IMR-90 (cell line): Measurements from ENCODE around the gene MCM3AP. TPM values are rescaled to one million over a fixed set of nuclear protein-coding genes. Genes with fewer than 3 reads are reported as not detected.

Source experiments
- ATAC-seq: fragments of 200-7000 bp; cut with Tn5 transposase; 2 replicates; pipeline ENCODE4 v1.9.1; 2020; ENCODE audit warnings: low read depth, mild to moderate bottlenecking, moderate library complexity
- BruUV-seq: library from RNA; stranded (reverse); fragments of 400-500 nt; replicated peaks from 2 replicates; lab custom pipeline; 2021; lab: Mats Ljungman, UMichigan
- CTCF ChIA-PET: fragments of 300-600 bp; formaldehyde crosslinking; extraction: SDS; loops from one replicate; lab custom pipeline; 2021; ENCODE audit warnings: antibody characterized with exemption; lab: Yijun Ruan, JAX
- POLR2A ChIA-PET: fragments of 300-600 bp; sonication (Branson Sonifier 250); formaldehyde crosslinking; loops from one replicate; lab custom pipeline; 2022; ENCODE audit warnings: antibody characterized with exemption; ENCODE audit not compliant: unreplicated experiment; lab: Charles Lee
- DNase-seq: peaks from one replicate; pipeline ENCODE4 v3.0.0; 2013
- H2AFZ ChIP-seq: replicated peaks from 2 replicates; pipeline ENCODE3; 2013; ENCODE audit warnings: low read length, mild to moderate bottlenecking; ENCODE audit not compliant: poor library complexity
- H2AK5ac ChIP-seq: 2 replicates; pipeline ENCODE4 v1.6.1; 2013; ENCODE audit warnings: low read depth, low read length, inconsistent platforms
- H2AK9ac ChIP-seq: replicated peaks from 2 replicates; pipeline ENCODE3; 2013; ENCODE audit warnings: mild to moderate bottlenecking, low read depth, low read length, moderate library complexity; ENCODE audit not compliant: poor library complexity
- H2BK120ac ChIP-seq: 2 replicates; pipeline ENCODE4 v1.6.1; 2013; ENCODE audit warnings: low read depth, low read length, inconsistent platforms
- H2BK15ac ChIP-seq: 3 replicates; pipeline ENCODE4 v1.6.1; 2013; ENCODE audit warnings: low read depth, low read length, inconsistent platforms
- H2BK20ac ChIP-seq: 2 replicates; pipeline ENCODE4 v1.6.1; 2013; ENCODE audit warnings: low read depth, mild to moderate bottlenecking, inconsistent platforms, low read length, moderate library complexity
- H2BK5ac ChIP-seq: 2 replicates; pipeline ENCODE4 v1.6.1; 2013; ENCODE audit warnings: mild to moderate bottlenecking, low read depth, low read length, inconsistent platforms; ENCODE audit not compliant: poor library complexity, severe bottlenecking
- H3K14ac ChIP-seq: replicated peaks from 2 replicates; pipeline ENCODE4 v1.6.1; 2013; ENCODE audit warnings: low read depth, low read length, inconsistent platforms
- H3K18ac ChIP-seq: 2 replicates; pipeline ENCODE4 v1.6.1; 2013; ENCODE audit warnings: low read depth, low read length, control low read depth
- H3K23ac ChIP-seq: 2 replicates; pipeline ENCODE4 v1.6.1; 2013; ENCODE audit warnings: low read depth, low read length, inconsistent platforms
- H3K27ac ChIP-seq: 2 replicates; pipeline ENCODE4 v1.5.1; 2013; ENCODE audit warnings: mild to moderate bottlenecking, control low read depth, low read length; ENCODE audit not compliant: insufficient read depth
- H3K27me3 ChIP-seq: 2 replicates; pipeline ENCODE4 v1.6.1; 2013; ENCODE audit warnings: low read length; ENCODE audit not compliant: control insufficient read depth, insufficient read depth
- H3K36me3 ChIP-seq: 2 replicates; pipeline ENCODE4 v1.6.1; 2013; ENCODE audit warnings: low read length, mixed read lengths; ENCODE audit not compliant: control insufficient read depth, insufficient read depth
- H3K4ac ChIP-seq: 2 replicates; pipeline ENCODE4 v1.6.1; 2013; ENCODE audit warnings: low read depth, low read length, inconsistent platforms
- H3K4me1 ChIP-seq: 2 replicates; pipeline ENCODE4 v1.6.1; 2013; ENCODE audit warnings: low read length, mixed read lengths; ENCODE audit not compliant: control insufficient read depth, insufficient read depth
- H3K4me2 ChIP-seq: 2 replicates; pipeline ENCODE4 v1.6.1; 2013; ENCODE audit warnings: low read depth, mild to moderate bottlenecking, control low read depth, low read length, moderate library complexity
- H3K4me3 ChIP-seq: 2 replicates; pipeline ENCODE4 v1.5.1; 2013; ENCODE audit warnings: low read depth, mild to moderate bottlenecking, control low read depth, low read length, moderate library complexity; ENCODE audit not compliant: insufficient read depth
- H3K56ac ChIP-seq: 2 replicates; pipeline ENCODE4 v1.6.1; 2013; ENCODE audit warnings: low read length, inconsistent platforms; ENCODE audit not compliant: insufficient read depth; ENCODE audit errors: extremely low read depth
- H3K79me1 ChIP-seq, 2 experiments: 2 replicates each; pipeline ENCODE4 v1.6.1; 2013; ENCODE audit warnings: low read length in 2 of 2, inconsistent platforms in 1 of 2, low read depth in 1 of 2
- H3K9ac ChIP-seq: 2 replicates; pipeline ENCODE4 v1.6.1; 2013; ENCODE audit warnings: low read depth, low read length, control low read depth
- H3K9me1 ChIP-seq: 2 replicates; pipeline ENCODE4 v1.6.1; 2013; ENCODE audit warnings: low read length, inconsistent platforms; ENCODE audit not compliant: insufficient read depth
- H3K9me3 ChIP-seq: 2 replicates; pipeline ENCODE4 v1.6.1; 2013; ENCODE audit warnings: low read length; ENCODE audit not compliant: control insufficient read depth, insufficient read depth
- H4K20me1 ChIP-seq: 2 replicates; pipeline ENCODE4 v1.6.1; 2013; ENCODE audit warnings: low read length, inconsistent platforms; ENCODE audit not compliant: insufficient read depth
- H4K5ac ChIP-seq: 2 replicates; pipeline ENCODE4 v1.6.1; 2013; ENCODE audit warnings: mild to moderate bottlenecking, low read depth, low read length, control low read depth
- H4K8ac ChIP-seq, 2 experiments: 2 replicates each; pipeline ENCODE4 v1.6.1; 2013; ENCODE audit warnings: low read depth in 2 of 2, low read length in 2 of 2, control low read depth in 1 of 2, inconsistent platforms in 1 of 2
- H4K91ac ChIP-seq: 2 replicates; pipeline ENCODE4 v1.6.1; 2013; ENCODE audit warnings: low read depth, low read length, inconsistent platforms; ENCODE audit not compliant: insufficient read depth
- RCOR1 ChIP-seq: IDR thresholded peaks from 2 replicates; pipeline ENCODE4 v1.6.1; 2012; ENCODE audit warnings: mild to moderate bottlenecking, low read length, improper control_type of control experiment; ENCODE audit not compliant: insufficient replicate concordance
- SMC3 ChIP-seq: fragments of 150-350 bp; IDR thresholded peaks from 2 replicates; pipeline ENCODE4 v1.6.1; 2016; ENCODE audit warnings: low read depth, mild to moderate bottlenecking, antibody characterized with exemption, low read length, moderate library complexity
- WGBS, 2 experiments: methylation state at CpG; one replicate each; pipeline versions ENCODE4 v1.1.5 to v1.1.7; 2013; ENCODE audit warnings: missing lambda C conversion rate in 2 of 2; ENCODE audit not compliant: insufficient read length in 1 of 2; ENCODE audit errors: extremely low coverage in 2 of 2; 5-methylcytosine and 5-hydroxymethylcytosine counted together
- dilution Hi-C: fragments of 300-500 bp; cut with HindIII; formaldehyde crosslinking; loops from one replicate; pipeline ENCODE4 v1.14.3; 2018; ENCODE audit warnings: low sequenced_read_pairs; ENCODE audit not compliant: unreplicated experiment
- in situ Hi-C: fragments of 300-500 bp; cut with MboI; formaldehyde crosslinking; loops from 3 replicates; pipeline ENCODE4 v1.14.3; 2019; ENCODE audit warnings: low sequenced_read_pairs, inconsistent platforms, mixed read lengths
- intact Hi-C: fragments of 100-400 bp; cut with micrococcal nuclease; formaldehyde crosslinking; loops from 2 replicates; pipeline ENCODE4 v1.10.0; 2022
- polyA plus RNA-seq, 3 experiments: library from polyadenylated mRNA; depleted of rRNA; stranded (reverse); fragments of >200 nt; gene quantifications; 2 replicates each; pipeline ENCODE4 v1.2.3, GENCODE V29; 2012; ENCODE audit warnings: low replicate concordance in 1 of 3
- total RNA-seq: library from RNA; depleted of rRNA; stranded (reverse); fragments of >200 nt; gene quantifications from 2 replicates; pipeline ENCODE4 v1.2.3, GENCODE V29; 2012
- TF ChIP-seq, protein P1 (sequence below): fragments of 150-350 bp; IDR thresholded peaks from 2 replicates; pipeline ENCODE4 v1.6.1; 2017; ENCODE audit warnings: mild to moderate bottlenecking, antibody characterized with exemption, low read length, low read depth

MCM3AP gene
- total and polyA plus RNA-seq, 2 of the 4 experiments (the other 2 are of a cell fraction): 46.5 to 63.1 TPM

DNA sequence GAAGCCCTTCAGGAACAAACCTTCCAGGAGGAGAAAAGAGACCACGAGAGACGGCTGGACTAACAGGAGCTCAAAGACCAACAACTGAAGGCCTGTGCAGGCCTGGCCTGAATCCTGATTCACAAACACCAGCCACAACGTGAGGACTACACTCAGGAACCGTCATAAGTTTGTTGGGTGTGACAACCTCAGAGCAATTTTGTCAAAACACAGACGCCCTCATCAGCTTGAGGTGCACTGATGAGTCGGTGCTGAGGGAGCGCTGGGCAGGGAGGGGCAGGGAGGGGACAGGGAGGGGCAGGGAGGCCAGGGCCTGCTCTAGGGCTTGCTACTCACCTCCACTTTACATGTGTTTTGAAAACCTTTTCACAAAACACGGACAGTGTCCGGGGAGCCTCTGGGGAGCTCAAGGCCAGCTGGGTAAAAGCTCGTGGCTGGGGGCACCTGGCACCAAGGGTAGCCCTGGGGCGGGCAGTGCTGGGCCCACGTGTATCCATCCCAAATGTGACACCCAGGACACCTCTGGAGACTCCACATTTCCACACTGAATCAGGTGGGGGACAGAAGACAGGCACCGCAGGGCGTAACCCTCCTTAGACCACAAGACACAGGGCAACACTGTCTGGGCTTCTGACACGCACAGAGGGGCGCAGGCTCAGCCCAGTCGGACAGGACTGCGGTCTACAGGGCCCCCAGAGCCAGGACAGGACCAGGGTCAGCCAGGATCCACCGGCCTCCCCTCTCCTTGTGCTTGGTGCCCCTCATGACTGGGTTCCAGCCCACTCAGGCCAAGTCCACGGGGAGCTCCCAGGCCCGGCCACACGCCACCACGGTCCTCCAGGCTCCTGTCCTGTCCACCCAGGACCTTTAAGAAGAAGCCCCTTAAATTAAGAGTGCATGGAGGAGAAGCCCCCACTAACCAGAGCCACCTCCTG, 73.4 kb downstream of the MCM3AP start:
- WGBS, 2 experiments: 92% methylated on average over 9 of the region's 23 CpGs; no CpG with 5 or more reads in 1 of the 2 experiments
- in situ Hi-C loops: no loop called here
- Histone ChIP-seq H3K56ac (no peak overlapping the region), H2BK20ac (no peak overlapping the region), H2BK5ac (no peak overlapping the region), H2AK5ac (no peak overlapping the region), H4K91ac (no peak overlapping the region), H3K14ac (no peak overlapping the region), H3K9me3 (no peaks in the 10 kb centered on the region), H3K23ac (no peak overlapping the region), H3K4me1 (no peaks in the 10 kb centered on the region), H3K27ac (no peak overlapping the region), H2BK15ac (no peak overlapping the region), H4K20me1 (peaks cover 12% of the 10 kb centered on the region), H4K8ac (no peak overlapping the region), H2AK9ac (no peak overlapping the region), H3K4ac (no peak overlapping the region), H3K4me3 (no peak overlapping the region), H3K4me2 (no peak overlapping the region), H3K9ac (no peak overlapping the region), H2BK120ac (no peak overlapping the region), H3K9me1 (0 out of 2 replicates have a peak, but pooled peaks cover 4% of the 10 kb centered on the region), H3K18ac (no peak overlapping the region), H4K5ac (no peak overlapping the region), H3K27me3 (no peaks in the 10 kb centered on the region), H2AFZ (no peak overlapping the region), H3K36me3 (peaks cover 48% of the 10 kb centered on the region), H3K79me1 (no peaks in the 10 kb centered on the region; a peak in 1 of 4 replicates)
- no TSS peak for BruUV-seq
- TF ChIP-seq SMC3: no peak
- TF ChIP-seq, protein P1, sequence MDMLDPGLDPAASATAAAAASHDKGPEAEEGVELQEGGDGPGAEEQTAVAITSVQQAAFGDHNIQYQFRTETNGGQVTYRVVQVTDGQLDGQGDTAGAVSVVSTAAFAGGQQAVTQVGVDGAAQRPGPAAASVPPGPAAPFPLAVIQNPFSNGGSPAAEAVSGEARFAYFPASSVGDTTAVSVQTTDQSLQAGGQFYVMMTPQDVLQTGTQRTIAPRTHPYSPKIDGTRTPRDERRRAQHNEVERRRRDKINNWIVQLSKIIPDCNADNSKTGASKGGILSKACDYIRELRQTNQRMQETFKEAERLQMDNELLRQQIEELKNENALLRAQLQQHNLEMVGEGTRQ: no peak
- no peak for TF ChIP-seq RCOR1
- dilution Hi-C loops: no loop called here
- intact Hi-C loops: no loop called here
- ChIA-PET CTCF (no interaction called here), POLR2A (no interaction called here)
- no peak for DNase-seq
- ATAC-seq: no peak
